Activated T-helper 17 cell treated with anti-CD3 and anti-CD28 coated beads, Interleukin-2, amount 50 U/mL, for 72 hours (primary cell): ENCODE data around the gene PQBP1. TPM values are rescaled to one million over a fixed set of nuclear protein-coding genes. Genes with fewer than 3 reads are reported as not detected.
A peak's percentile ranks its signal among the peaks of the same experiment; 100 is the strongest.

Experiments
- ATAC-seq: fragments of 150-1000 bp; cut with Tn5 transposase; replicated peaks from 2 replicates; pipeline ENCODE4 v1.10.0; 2021; ENCODE audit warnings: mild to moderate bottlenecking, moderate library complexity
- H3K27ac Mint-ChIP-seq: one replicate; pipeline ENCODE4 v1.8.0; 2022; ENCODE audit warnings: mixed read lengths
- H3K27me3 Mint-ChIP-seq: one replicate; pipeline ENCODE4 v1.8.0; 2022; ENCODE audit warnings: mixed read lengths
- H3K36me3 Mint-ChIP-seq: one replicate; pipeline ENCODE4 v1.8.0; 2022; ENCODE audit warnings: low read depth, mild to moderate bottlenecking, mixed read lengths
- H3K4me1 Mint-ChIP-seq: one replicate; pipeline ENCODE4 v1.8.0; 2022; ENCODE audit warnings: mixed read lengths
- H3K4me3 Mint-ChIP-seq: one replicate; pipeline ENCODE4 v1.8.0; 2022; ENCODE audit warnings: mild to moderate bottlenecking, mixed read lengths
- H3K9me3 Mint-ChIP-seq: one replicate; pipeline ENCODE4 v1.8.0; 2022; ENCODE audit warnings: mixed read lengths
- total RNA-seq, 2 donors: library from RNA; stranded (reverse); gene quantifications; one replicate each; pipeline ENCODE4 v1.2.3, GENCODE V29; 2022

Gene PQBP1
- total RNA-seq, 2 donors from 2014 or later = 62.6 to 95.7 TPM

GRCh38 chrX:48927123-48927522 is 29.4 kb downstream of the PQBP1 start:
- H3K4me1 Mint-ChIP-seq = peaks cover 12% of the 10 kb centered on the region
- no peaks in the 10 kb centered on the region for H3K27me3 Mint-ChIP-seq
- H3K4me3 Mint-ChIP-seq = no peak overlapping the region
- peaks cover 92% of the 10 kb centered on the region for H3K36me3 Mint-ChIP-seq
- no peaks in the 10 kb centered on the region for H3K9me3 Mint-ChIP-seq
- no peak overlapping the region for H3K27ac Mint-ChIP-seq
- ATAC-seq = no peak

DNA sequence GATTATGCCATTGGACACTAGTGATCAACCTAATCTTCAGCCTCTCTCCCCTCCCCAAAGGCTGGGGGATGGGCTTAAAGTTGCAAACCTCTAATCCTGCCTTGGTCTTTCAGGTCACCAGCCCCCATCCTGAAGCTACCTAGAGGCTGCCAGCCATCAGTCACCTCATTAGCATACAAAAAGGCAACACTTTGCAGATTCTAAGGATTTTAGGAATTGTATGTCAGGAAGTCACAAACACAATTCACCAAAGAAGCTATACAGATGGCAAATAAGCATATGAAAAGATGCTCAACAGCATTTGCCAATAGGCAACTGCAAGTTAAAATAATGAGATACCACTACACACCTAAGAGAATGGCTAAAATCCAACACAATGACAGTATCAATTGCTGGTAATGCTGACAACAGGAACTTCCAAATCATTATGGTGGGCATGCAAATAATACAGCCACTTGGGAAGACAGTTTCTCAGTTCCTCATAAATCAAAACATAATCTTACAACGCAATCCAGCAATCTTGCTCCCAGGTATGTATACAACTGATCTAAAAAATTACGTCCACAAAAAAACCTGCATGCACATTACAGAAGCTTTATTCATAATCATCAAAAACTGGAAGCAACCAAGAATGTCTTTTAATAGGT is 30.1 kb downstream of the PQBP1 start:
- Mint-ChIP-seq H3K27ac (no peak overlapping the region), H3K4me3 (no peak overlapping the region), H3K4me1 (peaks cover 14% of the 10 kb centered on the region), H3K27me3 (no peaks in the 10 kb centered on the region), H3K9me3 (no peaks in the 10 kb centered on the region), H3K36me3 (peaks cover 88% of the 10 kb centered on the region)
- no peak for ATAC-seq

GRCh38 chrX:48933757-48934156 is 36.0 kb downstream of the PQBP1 start:
- Mint-ChIP-seq H3K36me3 (peaks cover 88% of the 10 kb centered on the region), H3K4me1 (peaks cover 28% of the 10 kb centered on the region), H3K27ac (peak overlapping the region; percentile 96), H3K27me3 (no peaks in the 10 kb centered on the region), H3K9me3 (no peaks in the 10 kb centered on the region), H3K4me3 (peak overlapping the region; percentile 93)
- ATAC-seq = peak; percentile 17

- Mint-ChIP-seq H3K4me3 (peak overlapping the region; percentile 93), H3K27me3 (no peaks in the 10 kb centered on the region), H3K9me3 (no peaks in the 10 kb centered on the region), H3K27ac (peak overlapping the region; percentile 96), H3K36me3 (peaks cover 89% of the 10 kb centered on the region), H3K4me1 (peaks cover 36% of the 10 kb centered on the region)
- ATAC-seq = peak; percentile 21
Observed at GRCh38 chrX:48934581-48935300, 37.0 kb downstream of the PQBP1 start.

DNA sequence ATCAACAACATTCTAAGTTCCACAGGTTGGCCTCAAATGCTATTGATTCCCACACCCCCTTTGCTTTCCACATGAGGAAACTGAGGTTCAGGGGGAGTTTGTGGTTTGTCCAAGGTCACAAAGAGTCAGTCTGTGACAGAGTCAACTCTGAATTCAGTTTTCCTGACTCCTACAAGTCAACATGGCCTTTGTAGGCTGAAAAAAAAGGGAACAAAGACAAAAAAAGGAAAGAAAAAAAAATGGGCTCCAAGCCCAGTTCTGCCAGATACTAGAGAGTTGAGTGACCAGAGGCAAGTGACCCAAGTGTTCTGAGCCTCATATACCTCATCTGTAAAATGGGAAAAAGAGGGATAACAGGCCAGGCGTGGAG is 37.6 kb downstream of the PQBP1 start:
- Mint-ChIP-seq H3K4me1 (peaks cover 36% of the 10 kb centered on the region), H3K9me3 (no peaks in the 10 kb centered on the region), H3K4me3 (peak overlapping the region; percentile 93), H3K27me3 (no peaks in the 10 kb centered on the region), H3K36me3 (peaks cover 89% of the 10 kb centered on the region), H3K27ac (peak overlapping the region; percentile 96)
- no peak for ATAC-seq

DNA sequence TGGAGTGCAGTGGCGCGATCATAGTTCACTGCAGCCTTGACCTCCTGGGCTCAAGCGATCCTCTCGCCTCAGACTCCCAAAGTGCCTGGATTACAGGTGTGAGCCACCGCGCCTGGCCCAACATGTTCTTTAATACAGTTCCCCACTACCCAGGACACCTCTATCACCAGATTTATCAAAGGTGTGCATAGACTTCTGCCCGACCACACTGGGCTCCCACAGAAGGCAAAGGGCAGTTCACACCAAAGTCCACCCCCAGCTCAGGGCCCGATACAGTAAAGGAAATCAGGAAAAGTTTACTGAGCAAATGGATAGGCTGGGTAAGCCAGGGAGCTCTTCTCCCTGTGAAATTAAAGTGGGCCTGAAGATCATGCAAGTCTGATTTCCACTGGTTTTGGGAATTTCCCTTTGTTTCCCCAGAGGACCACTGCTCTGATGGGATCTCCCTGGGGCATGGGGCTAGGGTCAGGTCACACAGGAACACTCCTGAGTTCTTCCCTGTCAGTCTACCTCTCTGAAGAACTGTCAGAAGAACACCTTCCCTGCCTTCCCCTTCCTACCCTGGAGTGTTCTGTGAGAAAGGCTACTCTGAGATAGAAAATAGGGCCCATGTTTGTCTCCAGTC is 38.8 kb downstream of the PQBP1 start:
- H3K36me3 Mint-ChIP-seq = peaks cover 88% of the 10 kb centered on the region
- peak; percentile 4 for ATAC-seq

GRCh38 chrX:48937054-48937907 is 39.6 kb downstream of the PQBP1 start:
- H3K4me1 Mint-ChIP-seq = peaks cover 44% of the 10 kb centered on the region
- peaks cover 96% of the 10 kb centered on the region for H3K36me3 Mint-ChIP-seq
- H3K9me3 Mint-ChIP-seq = no peaks in the 10 kb centered on the region
- H3K27ac Mint-ChIP-seq = peak overlapping the region; percentile 96
- ATAC-seq = peak; percentile 61
- peak overlapping the region; percentile 93 for H3K4me3 Mint-ChIP-seq
- H3K27me3 Mint-ChIP-seq = no peaks in the 10 kb centered on the region

More for the DNA sequence above, 38.8 kb downstream of the PQBP1 start:
- Mint-ChIP-seq H3K4me3 (peak overlapping the region; percentile 93), H3K27me3 (no peaks in the 10 kb centered on the region), H3K27ac (peak overlapping the region; percentile 96), H3K9me3 (no peaks in the 10 kb centered on the region), H3K4me1 (peaks cover 37% of the 10 kb centered on the region)

- Mint-ChIP-seq H3K9me3 (no peaks in the 10 kb centered on the region), H3K36me3 (peaks cover 98% of the 10 kb centered on the region), H3K27ac (peak overlapping the region; percentile 96), H3K27me3 (no peaks in the 10 kb centered on the region), H3K4me1 (peaks cover 49% of the 10 kb centered on the region), H3K4me3 (peak overlapping the region; percentile 93)
- peak; percentile 53 for ATAC-seq
Observed at GRCh38 chrX:48938721-48939425, 41.1 kb downstream of the PQBP1 start.

DNA sequence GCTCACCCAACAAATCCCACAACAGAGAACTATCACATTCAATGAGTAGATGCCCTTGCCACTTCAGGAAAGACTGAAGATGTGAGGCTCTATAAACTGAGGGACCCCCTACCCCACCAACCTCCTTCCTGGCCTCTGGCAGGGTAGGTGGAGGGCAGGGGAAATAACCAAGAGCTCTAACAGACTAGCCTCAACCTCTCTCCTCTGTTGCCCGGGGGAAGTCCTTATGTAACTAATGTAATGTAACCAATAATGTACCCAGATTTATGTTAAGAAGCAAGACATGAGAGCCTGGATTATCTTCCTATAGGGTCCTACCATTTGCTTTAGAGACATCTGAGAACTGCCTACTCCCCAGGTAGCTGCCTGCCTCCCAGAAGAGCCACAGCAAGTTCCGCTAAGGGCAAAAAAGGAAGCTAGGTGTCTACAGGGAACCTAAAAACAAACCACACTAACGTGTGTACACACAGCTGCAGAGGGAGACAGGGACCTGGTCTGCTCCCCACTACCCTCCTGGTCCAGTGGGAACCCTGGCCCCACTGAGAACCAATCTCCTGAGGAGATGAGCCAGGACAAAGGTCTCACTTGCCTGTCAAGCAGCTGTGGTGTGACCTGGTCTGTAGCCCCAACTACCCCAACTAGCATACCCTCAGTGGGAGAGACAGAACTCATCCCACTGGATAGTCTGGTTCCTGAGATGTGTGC is 41.9 kb downstream of the PQBP1 start:
- Mint-ChIP-seq H3K36me3 (peaks cover 98% of the 10 kb centered on the region), H3K27me3 (no peaks in the 10 kb centered on the region)
- ATAC-seq = no peak

DNA sequence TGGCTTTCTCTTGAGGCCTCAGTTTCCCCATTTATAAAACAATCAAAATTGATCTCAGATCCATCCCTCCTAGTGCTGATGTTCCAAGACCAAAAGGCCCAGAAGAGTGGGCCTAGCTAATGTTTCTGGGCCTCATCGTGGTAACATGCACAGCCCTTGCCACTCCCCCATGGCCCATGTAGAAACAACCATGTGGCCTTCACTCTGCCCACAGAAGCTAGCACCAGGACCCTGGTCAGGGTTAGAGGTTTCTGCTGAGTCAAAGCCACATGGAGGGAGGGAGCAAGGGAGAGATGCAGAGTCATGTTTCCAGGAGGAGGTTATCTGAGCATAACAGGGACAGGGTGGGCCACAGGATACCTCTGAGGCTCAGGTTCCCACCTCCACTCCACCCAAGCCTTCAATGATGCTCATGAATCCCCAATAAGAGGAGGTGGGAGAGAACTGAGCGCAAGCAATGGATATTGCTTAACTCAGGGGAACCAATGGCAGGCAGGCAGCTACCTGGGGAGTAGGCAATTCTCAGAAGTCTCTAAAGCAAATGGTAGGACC is 42.8 kb downstream of the PQBP1 start:
- Mint-ChIP-seq H3K4me1 (peaks cover 41% of the 10 kb centered on the region), H3K36me3 (peaks cover 91% of the 10 kb centered on the region), H3K4me3 (peak overlapping the region; percentile 93), H3K27ac (peak overlapping the region; percentile 96), H3K27me3 (no peaks in the 10 kb centered on the region), H3K9me3 (no peaks in the 10 kb centered on the region)
- ATAC-seq = no peak

More for the DNA sequence above, 41.9 kb downstream of the PQBP1 start:
- Mint-ChIP-seq H3K4me1 (peaks cover 46% of the 10 kb centered on the region), H3K4me3 (peak overlapping the region; percentile 93), H3K9me3 (no peaks in the 10 kb centered on the region), H3K27ac (peak overlapping the region; percentile 96)

GRCh38 chrX:48942895-48943294 is 45.2 kb downstream of the PQBP1 start:
- H3K36me3 Mint-ChIP-seq = peaks cover 85% of the 10 kb centered on the region
- ATAC-seq = peak; percentile 23

GRCh38 chrX:48945517-48946348 is 48.0 kb downstream of the PQBP1 start:
- Mint-ChIP-seq H3K27me3 (no peaks in the 10 kb centered on the region), H3K4me1 (peaks cover 30% of the 10 kb centered on the region), H3K27ac (peak overlapping the region; percentile 73), H3K9me3 (no peaks in the 10 kb centered on the region), H3K36me3 (peaks cover 69% of the 10 kb centered on the region), H3K4me3 (peak overlapping the region; percentile 55)
- ATAC-seq = no peak

More at GRCh38 chrX:48942895-48943294, 45.2 kb downstream of the PQBP1 start:
- H3K9me3 Mint-ChIP-seq = no peaks in the 10 kb centered on the region
- H3K4me3 Mint-ChIP-seq = peak overlapping the region; percentile 93
- H3K4me1 Mint-ChIP-seq = peaks cover 42% of the 10 kb centered on the region
- peak overlapping the region; percentile 96 for H3K27ac Mint-ChIP-seq
- H3K27me3 Mint-ChIP-seq = no peaks in the 10 kb centered on the region
